GM23338 (cell line): ENCODE measurements around the gene SLC25A4. TPM values are rescaled to one million over a fixed set of nuclear protein-coding genes. Genes with fewer than 3 reads are reported as not detected.

Experiments
- ATAC-seq: fragments of 200-7000 bp; cut with Tn5 transposase; 3 replicates; pipeline ENCODE4 v1.9.1; 2020
- DNase-seq: peaks from one replicate; pipeline ENCODE4 v3.0.0-alpha.2; 2015; ENCODE audit warnings: low spot score
- H2AFZ ChIP-seq: fragments of 200-600 bp; sonication (generic); 2 replicates; pipeline ENCODE4 v1.8.0; 2016; ENCODE audit warnings: antibody characterized with exemption, mild to moderate bottlenecking, moderate library complexity
- H3F3A ChIP-seq: fragments of 200-600 bp; sonication (generic); replicated peaks from 2 replicates; pipeline ENCODE4 v1.8.0; 2017; ENCODE audit warnings: antibody characterized with exemption, mixed run types, low read depth
- H3K27ac ChIP-seq: fragments of 200-600 bp; sonication (generic); 2 replicates; pipeline ENCODE4 v1.6.1; 2016; ENCODE audit warnings: low read depth
- H3K27me3 ChIP-seq: fragments of 200-600 bp; sonication (generic); 2 replicates; pipeline ENCODE4 v1.8.0; 2016; ENCODE audit warnings: mild to moderate bottlenecking, mixed run types, moderate library complexity; ENCODE audit not compliant: insufficient read depth
- H3K36me3 ChIP-seq: fragments of 200-600 bp; sonication (generic); 2 replicates; pipeline ENCODE4 v1.8.0; 2016; ENCODE audit warnings: mild to moderate bottlenecking; ENCODE audit not compliant: insufficient read depth
- H3K4me1 ChIP-seq: fragments of 200-600 bp; sonication (generic); 2 replicates; pipeline ENCODE4 v1.8.0; 2016; ENCODE audit warnings: mild to moderate bottlenecking, moderate library complexity; ENCODE audit not compliant: insufficient read depth
- H3K4me2 ChIP-seq: fragments of 200-600 bp; sonication (generic); 2 replicates; pipeline ENCODE4 v1.7.1; 2017; ENCODE audit warnings: mixed run types
- H3K4me3 ChIP-seq: fragments of 200-600 bp; sonication (generic); 2 replicates; pipeline ENCODE4 v1.6.1; 2016; ENCODE audit warnings: mixed run types
- H3K79me2 ChIP-seq: fragments of 200-600 bp; sonication (generic); replicated peaks from 2 replicates; pipeline ENCODE4 v1.8.0; 2017; ENCODE audit warnings: mild to moderate bottlenecking; ENCODE audit not compliant: insufficient read depth
- H3K9me2 ChIP-seq: fragments of 200-600 bp; sonication (generic); 2 replicates; pipeline ENCODE4 v1.8.0; 2017; ENCODE audit not compliant: insufficient read depth
- H4K20me1 ChIP-seq: fragments of 200-600 bp; sonication (generic); replicated peaks from 2 replicates; pipeline ENCODE4 v1.8.0; 2017; ENCODE audit warnings: mild to moderate bottlenecking; ENCODE audit not compliant: insufficient read depth
- H3K27ac Mint-ChIP-seq: 2 replicates; pipeline ENCODE4 v1.8.0; 2020; ENCODE audit warnings: inconsistent platforms, mild to moderate bottlenecking, moderate library complexity, mixed read lengths
- H3K27me3 Mint-ChIP-seq: 3 replicates; pipeline ENCODE4 v1.8.0; 2022; ENCODE audit warnings: low read depth, mild to moderate bottlenecking, moderate library complexity, mixed read lengths, inconsistent platforms; ENCODE audit not compliant: insufficient read depth, poor library complexity
- H3K36me3 Mint-ChIP-seq: 3 replicates; pipeline ENCODE4 v1.8.0; 2021; ENCODE audit warnings: low read depth, mild to moderate bottlenecking, inconsistent platforms, moderate library complexity, mixed read lengths
- H3K4me1 Mint-ChIP-seq: 3 replicates; pipeline ENCODE4 v1.8.0; 2020; ENCODE audit warnings: mild to moderate bottlenecking, inconsistent platforms, mixed read lengths
- H3K4me3 Mint-ChIP-seq: 3 replicates; pipeline ENCODE4 v1.8.0; 2021; ENCODE audit warnings: moderate library complexity, mild to moderate bottlenecking, inconsistent platforms, mixed read lengths
- H3K9me3 Mint-ChIP-seq: 3 replicates; pipeline ENCODE4 v1.8.0; 2020; ENCODE audit warnings: moderate library complexity, mild to moderate bottlenecking, inconsistent platforms, mixed read lengths
- CREB1 ChIP-seq: fragments of 250-450 bp; sonication (Bioruptor Pico); IDR thresholded peaks from 2 replicates; pipeline ENCODE4 v1.5.0; 2020; ENCODE audit warnings: low read depth, mild to moderate bottlenecking, moderate library complexity
- EZH2 ChIP-seq: fragments of 200-600 bp; sonication (generic); IDR thresholded peaks from one replicate; pipeline ENCODE4 v1.8.0; 2017; ENCODE audit warnings: antibody characterized with exemption, mild to moderate bottlenecking, low read depth; ENCODE audit not compliant: unreplicated experiment
- EZH2phosphoT487 ChIP-seq: fragments of 200-600 bp; sonication (generic); IDR thresholded peaks from one replicate; pipeline ENCODE4 v1.8.1; 2018; ENCODE audit warnings: antibody characterized with exemption; ENCODE audit not compliant: unreplicated experiment
- JUNB ChIP-seq: IDR thresholded peaks from one replicate; pipeline ENCODE4 v1.6.1; 2016; ENCODE audit warnings: antibody characterized with exemption; ENCODE audit not compliant: unreplicated experiment
- POLR2AphosphoS5 ChIP-seq: IDR thresholded peaks from 2 replicates; pipeline ENCODE4 v1.6.1; 2016; ENCODE audit warnings: antibody characterized with exemption, low read depth
- STAT1 ChIP-seq: IDR thresholded peaks from one replicate; pipeline ENCODE4 v1.6.1; 2016; ENCODE audit warnings: antibody characterized with exemption; ENCODE audit not compliant: unreplicated experiment
- ZNF114 ChIP-seq: fragments of 250-450 bp; sonication (Bioruptor Pico); IDR thresholded peaks from 2 replicates; pipeline ENCODE4 v1.5.0; 2020; ENCODE audit warnings: mild to moderate bottlenecking, moderate library complexity
- ZNF331 ChIP-seq: fragments of 250-450 bp; sonication (Bioruptor Pico); IDR thresholded peaks from 2 replicates; pipeline ENCODE4 v1.5.0; 2020; ENCODE audit warnings: low read depth, mild to moderate bottlenecking, moderate library complexity
- polyA plus RNA-seq: library from polyadenylated mRNA; unstranded; fragments of >200 nt; fragmentation: Nextera tagmentation; extraction: Ambion mirVana; gene quantifications from 2 replicates; pipeline ENCODE4 v1.2.1, GENCODE V29; 2016
- total RNA-seq: library from RNA; depleted of rRNA; stranded (reverse); fragments of >200 nt; shearing (Covaris generic); gene quantifications from 2 replicates; pipeline ENCODE4 v1.2.3, GENCODE V29; 2014
- TF ChIP-seq, protein P1 (sequence below), 2 experiments: fragments of 200-600 bp in 1 of 2; sonication (generic) in 1 of 2; conservative IDR thresholded peaks; 2 replicates each; pipeline versions ENCODE4 v1.5.1 to v1.6.1; 2016 to 2017; ENCODE audit warnings: antibody characterized with exemption in 2 of 2, low read depth in 2 of 2, mild to moderate bottlenecking in 2 of 2, moderate library complexity in 1 of 2
- TF ChIP-seq, protein P2 (sequence below): IDR thresholded peaks from one replicate; pipeline ENCODE4 v1.6.1; 2018; ENCODE audit warnings: antibody characterized with exemption; ENCODE audit not compliant: unreplicated experiment
- TF ChIP-seq, protein P3 (sequence below): IDR thresholded peaks from 2 replicates; pipeline ENCODE4 v1.6.1; 2016; ENCODE audit warnings: antibody characterized with exemption

SLC25A4 gene
- total and polyA plus RNA-seq, 2 experiments from 2014 or later: 43.6 to 66.5 TPM

DNA sequence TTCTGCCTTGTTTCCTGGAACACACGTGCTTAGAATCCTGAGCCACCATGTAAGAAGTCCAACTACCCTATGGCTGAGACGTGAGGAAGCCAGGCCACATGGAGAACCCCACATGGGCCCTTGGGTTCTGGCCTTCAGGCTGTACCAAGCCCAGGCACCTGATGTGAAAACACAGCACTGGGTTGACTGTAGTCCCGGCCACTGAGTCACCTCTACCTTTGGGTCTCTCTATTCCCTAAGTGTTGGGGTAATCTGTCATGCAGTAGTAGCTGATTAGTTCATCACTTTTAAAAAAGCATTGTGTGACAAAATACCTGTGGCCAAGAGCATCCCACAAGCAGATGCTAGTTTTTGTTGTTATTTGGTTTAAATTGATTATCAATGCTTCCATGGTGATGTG is 36.4 kb downstream of the SLC25A4 start:
- no peaks in the 10 kb centered on the region for H3F3A ChIP-seq
- Mint-ChIP-seq H3K27ac (no peak overlapping the region), H3K4me3 (no peak overlapping the region), H3K4me1 (peaks cover 23% of the 10 kb centered on the region), H3K27me3 (peaks cover 3% of the 10 kb centered on the region), H3K36me3 (peaks cover 5% of the 10 kb centered on the region; the same call in 1 of the 3 replicates), H3K9me3 (no peaks in the 10 kb centered on the region)
- no peak for TF ChIP-seq JUNB
- TF ChIP-seq EZH2: no peak
- no peak for TF ChIP-seq STAT1
- TF ChIP-seq EZH2phosphoT487: no peak
- no peak for TF ChIP-seq ZNF331 (CRISPR knock-in tag)
- TF ChIP-seq, protein P1, sequence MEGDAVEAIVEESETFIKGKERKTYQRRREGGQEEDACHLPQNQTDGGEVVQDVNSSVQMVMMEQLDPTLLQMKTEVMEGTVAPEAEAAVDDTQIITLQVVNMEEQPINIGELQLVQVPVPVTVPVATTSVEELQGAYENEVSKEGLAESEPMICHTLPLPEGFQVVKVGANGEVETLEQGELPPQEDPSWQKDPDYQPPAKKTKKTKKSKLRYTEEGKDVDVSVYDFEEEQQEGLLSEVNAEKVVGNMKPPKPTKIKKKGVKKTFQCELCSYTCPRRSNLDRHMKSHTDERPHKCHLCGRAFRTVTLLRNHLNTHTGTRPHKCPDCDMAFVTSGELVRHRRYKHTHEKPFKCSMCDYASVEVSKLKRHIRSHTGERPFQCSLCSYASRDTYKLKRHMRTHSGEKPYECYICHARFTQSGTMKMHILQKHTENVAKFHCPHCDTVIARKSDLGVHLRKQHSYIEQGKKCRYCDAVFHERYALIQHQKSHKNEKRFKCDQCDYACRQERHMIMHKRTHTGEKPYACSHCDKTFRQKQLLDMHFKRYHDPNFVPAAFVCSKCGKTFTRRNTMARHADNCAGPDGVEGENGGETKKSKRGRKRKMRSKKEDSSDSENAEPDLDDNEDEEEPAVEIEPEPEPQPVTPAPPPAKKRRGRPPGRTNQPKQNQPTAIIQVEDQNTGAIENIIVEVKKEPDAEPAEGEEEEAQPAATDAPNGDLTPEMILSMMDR (conservative IDR thresholded peaks at IDR 0.05; ENCODE audit: low read depth in 2 of 2): no peak
- no peak for TF ChIP-seq CREB1 (CRISPR knock-in tag)
- TF ChIP-seq, protein P2, sequence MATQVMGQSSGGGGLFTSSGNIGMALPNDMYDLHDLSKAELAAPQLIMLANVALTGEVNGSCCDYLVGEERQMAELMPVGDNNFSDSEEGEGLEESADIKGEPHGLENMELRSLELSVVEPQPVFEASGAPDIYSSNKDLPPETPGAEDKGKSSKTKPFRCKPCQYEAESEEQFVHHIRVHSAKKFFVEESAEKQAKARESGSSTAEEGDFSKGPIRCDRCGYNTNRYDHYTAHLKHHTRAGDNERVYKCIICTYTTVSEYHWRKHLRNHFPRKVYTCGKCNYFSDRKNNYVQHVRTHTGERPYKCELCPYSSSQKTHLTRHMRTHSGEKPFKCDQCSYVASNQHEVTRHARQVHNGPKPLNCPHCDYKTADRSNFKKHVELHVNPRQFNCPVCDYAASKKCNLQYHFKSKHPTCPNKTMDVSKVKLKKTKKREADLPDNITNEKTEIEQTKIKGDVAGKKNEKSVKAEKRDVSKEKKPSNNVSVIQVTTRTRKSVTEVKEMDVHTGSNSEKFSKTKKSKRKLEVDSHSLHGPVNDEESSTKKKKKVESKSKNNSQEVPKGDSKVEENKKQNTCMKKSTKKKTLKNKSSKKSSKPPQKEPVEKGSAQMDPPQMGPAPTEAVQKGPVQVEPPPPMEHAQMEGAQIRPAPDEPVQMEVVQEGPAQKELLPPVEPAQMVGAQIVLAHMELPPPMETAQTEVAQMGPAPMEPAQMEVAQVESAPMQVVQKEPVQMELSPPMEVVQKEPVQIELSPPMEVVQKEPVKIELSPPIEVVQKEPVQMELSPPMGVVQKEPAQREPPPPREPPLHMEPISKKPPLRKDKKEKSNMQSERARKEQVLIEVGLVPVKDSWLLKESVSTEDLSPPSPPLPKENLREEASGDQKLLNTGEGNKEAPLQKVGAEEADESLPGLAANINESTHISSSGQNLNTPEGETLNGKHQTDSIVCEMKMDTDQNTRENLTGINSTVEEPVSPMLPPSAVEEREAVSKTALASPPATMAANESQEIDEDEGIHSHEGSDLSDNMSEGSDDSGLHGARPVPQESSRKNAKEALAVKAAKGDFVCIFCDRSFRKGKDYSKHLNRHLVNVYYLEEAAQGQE: no peak
- peaks cover 21% of the 10 kb centered on the region for H3K4me1 ChIP-seq
- no peak for DNase-seq
- H3K36me3 ChIP-seq: no peaks in the 10 kb centered on the region
- no peaks in the 10 kb centered on the region for H3K27me3 ChIP-seq
- no peaks in the 10 kb centered on the region for H3K79me2 ChIP-seq
- no peak overlapping the region for H3K4me2 ChIP-seq
- no peak overlapping the region for H3K4me3 ChIP-seq
- ATAC-seq: no peak
- H4K20me1 ChIP-seq: no peaks in the 10 kb centered on the region
- H3K27ac ChIP-seq: no peak overlapping the region
- no peaks in the 10 kb centered on the region for H3K9me2 ChIP-seq
- no peak overlapping the region for H2AFZ ChIP-seq

DNA sequence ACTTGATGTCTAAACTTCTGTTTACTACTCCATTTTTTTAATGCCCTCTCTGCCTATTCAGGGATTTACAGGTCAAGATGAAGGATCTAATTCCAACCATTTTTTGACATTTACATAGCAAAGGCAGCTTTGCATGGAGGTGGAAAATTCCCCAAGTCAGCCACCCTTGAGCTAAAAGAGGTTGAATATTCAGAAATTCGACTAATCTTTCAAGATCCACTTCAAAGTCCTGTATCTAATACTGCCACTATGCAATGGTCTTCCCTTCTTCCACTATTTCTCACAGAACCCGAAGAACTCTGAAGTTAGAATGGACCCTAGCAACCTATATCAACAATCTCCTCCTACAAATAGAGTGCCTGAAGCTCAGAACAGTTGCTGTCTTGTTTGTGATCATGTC is 39.2 kb downstream of the SLC25A4 start:
- peak; percentile 60 for DNase-seq
- no peak overlapping the region; the same call in 1 of the 2 replicates for H3K27ac Mint-ChIP-seq
- H3K4me1 Mint-ChIP-seq: peaks cover 29% of the 10 kb centered on the region
- no peaks in the 10 kb centered on the region for H3F3A ChIP-seq
- no peaks in the 10 kb centered on the region for H4K20me1 ChIP-seq
- no peak overlapping the region for H3K4me3 ChIP-seq
- peak overlapping the region; percentile 12; the same call in 1 of the 2 replicates for H3K4me2 ChIP-seq
- no peaks in the 10 kb centered on the region for H3K36me3 ChIP-seq
- no peaks in the 10 kb centered on the region for H3K9me2 ChIP-seq
- peak overlapping the region; percentile 16; the same call in 1 of the 3 replicates for H3K4me3 Mint-ChIP-seq
- H3K27me3 Mint-ChIP-seq: peaks cover 3% of the 10 kb centered on the region
- no peak overlapping the region for H3K27ac ChIP-seq
- 0 out of 2 replicates have a peak, but pooled peaks cover 9% of the 10 kb centered on the region for H3K79me2 ChIP-seq
- H2AFZ ChIP-seq: no peak overlapping the region
- peak; percentile 25 for ATAC-seq
- H3K27me3 ChIP-seq: no peaks in the 10 kb centered on the region
- no peaks in the 10 kb centered on the region; the same call in 2 of the 3 replicates for H3K36me3 Mint-ChIP-seq
- peaks cover 26% of the 10 kb centered on the region for H3K4me1 ChIP-seq
- H3K9me3 Mint-ChIP-seq: no peaks in the 10 kb centered on the region
- TF ChIP-seq, protein P3, sequence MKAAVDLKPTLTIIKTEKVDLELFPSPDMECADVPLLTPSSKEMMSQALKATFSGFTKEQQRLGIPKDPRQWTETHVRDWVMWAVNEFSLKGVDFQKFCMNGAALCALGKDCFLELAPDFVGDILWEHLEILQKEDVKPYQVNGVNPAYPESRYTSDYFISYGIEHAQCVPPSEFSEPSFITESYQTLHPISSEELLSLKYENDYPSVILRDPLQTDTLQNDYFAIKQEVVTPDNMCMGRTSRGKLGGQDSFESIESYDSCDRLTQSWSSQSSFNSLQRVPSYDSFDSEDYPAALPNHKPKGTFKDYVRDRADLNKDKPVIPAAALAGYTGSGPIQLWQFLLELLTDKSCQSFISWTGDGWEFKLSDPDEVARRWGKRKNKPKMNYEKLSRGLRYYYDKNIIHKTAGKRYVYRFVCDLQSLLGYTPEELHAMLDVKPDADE: no peak
- TF ChIP-seq, protein P1 (conservative IDR thresholded peaks at IDR 0.05; ENCODE audit: low read depth in 2 of 2): no peak
- no peak for TF ChIP-seq POLR2AphosphoS5
- TF ChIP-seq CREB1 (CRISPR knock-in tag): no peak
- no peak for TF ChIP-seq ZNF114
- no peak for TF ChIP-seq ZNF331 (CRISPR knock-in tag)
- no peak for TF ChIP-seq JUNB
- TF ChIP-seq, protein P2: no peak
